OCI-LY7 (cell line): Measurements from ENCODE around the gene CXorf49B.
"Not testable (repeated sequence)": the region's sequence is repeated elsewhere in the genome, so short reads cannot be mapped to it uniquely, and the experiment has no call there.

Experiments used
- EZH2phosphoT487 ChIP-seq: fragments of 200-600 bp; sonication (generic); IDR thresholded peaks from 2 replicates; pipeline ENCODE4 v1.6.1; 2018; ENCODE audit warnings: low read depth, borderline replicate concordance, mild to moderate bottlenecking, mixed run types, antibody characterized with exemption, low read length, moderate library complexity, mixed read lengths
- TF ChIP-seq, protein P1 (sequence below): fragments of 200-600 bp; sonication (generic); conservative IDR thresholded peaks from 2 replicates; pipeline ENCODE4 v1.5.1; 2014; ENCODE audit warnings: mild to moderate bottlenecking, antibody characterized with exemption, low read length, moderate library complexity, mixed read lengths

DNA sequence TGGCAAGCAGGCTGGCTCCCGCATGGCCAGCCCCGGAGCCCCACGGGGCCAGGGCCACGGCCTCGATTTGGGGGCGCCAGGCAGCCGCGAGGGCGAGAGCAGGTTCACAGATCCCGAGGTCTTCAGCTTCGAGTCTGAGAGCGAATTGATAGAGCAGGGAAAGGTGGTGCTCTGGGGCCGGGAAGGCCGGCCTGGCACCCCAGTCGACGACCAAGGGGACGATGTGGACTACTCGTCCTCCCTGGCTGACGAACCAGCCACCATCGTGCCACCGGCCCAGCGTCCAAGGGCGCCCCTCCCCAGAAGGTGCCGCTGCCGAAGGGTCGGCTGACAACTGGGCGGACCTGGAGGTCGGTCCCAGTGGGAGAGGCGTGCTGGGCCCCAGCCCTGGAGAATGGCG is 44.0 kb upstream of the CXorf49B start:
- TF ChIP-seq, protein P1, sequence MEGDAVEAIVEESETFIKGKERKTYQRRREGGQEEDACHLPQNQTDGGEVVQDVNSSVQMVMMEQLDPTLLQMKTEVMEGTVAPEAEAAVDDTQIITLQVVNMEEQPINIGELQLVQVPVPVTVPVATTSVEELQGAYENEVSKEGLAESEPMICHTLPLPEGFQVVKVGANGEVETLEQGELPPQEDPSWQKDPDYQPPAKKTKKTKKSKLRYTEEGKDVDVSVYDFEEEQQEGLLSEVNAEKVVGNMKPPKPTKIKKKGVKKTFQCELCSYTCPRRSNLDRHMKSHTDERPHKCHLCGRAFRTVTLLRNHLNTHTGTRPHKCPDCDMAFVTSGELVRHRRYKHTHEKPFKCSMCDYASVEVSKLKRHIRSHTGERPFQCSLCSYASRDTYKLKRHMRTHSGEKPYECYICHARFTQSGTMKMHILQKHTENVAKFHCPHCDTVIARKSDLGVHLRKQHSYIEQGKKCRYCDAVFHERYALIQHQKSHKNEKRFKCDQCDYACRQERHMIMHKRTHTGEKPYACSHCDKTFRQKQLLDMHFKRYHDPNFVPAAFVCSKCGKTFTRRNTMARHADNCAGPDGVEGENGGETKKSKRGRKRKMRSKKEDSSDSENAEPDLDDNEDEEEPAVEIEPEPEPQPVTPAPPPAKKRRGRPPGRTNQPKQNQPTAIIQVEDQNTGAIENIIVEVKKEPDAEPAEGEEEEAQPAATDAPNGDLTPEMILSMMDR: not testable (repeated sequence)
- not testable (repeated sequence) for TF ChIP-seq EZH2phosphoT487
